Measurements from ENCODE around the gene OSBPL6.
"Not testable (repeated sequence)": the region's sequence is repeated elsewhere in the genome, so short reads cannot be mapped to it uniquely, and the experiment has no call there.

Gene OSBPL6

DNA sequence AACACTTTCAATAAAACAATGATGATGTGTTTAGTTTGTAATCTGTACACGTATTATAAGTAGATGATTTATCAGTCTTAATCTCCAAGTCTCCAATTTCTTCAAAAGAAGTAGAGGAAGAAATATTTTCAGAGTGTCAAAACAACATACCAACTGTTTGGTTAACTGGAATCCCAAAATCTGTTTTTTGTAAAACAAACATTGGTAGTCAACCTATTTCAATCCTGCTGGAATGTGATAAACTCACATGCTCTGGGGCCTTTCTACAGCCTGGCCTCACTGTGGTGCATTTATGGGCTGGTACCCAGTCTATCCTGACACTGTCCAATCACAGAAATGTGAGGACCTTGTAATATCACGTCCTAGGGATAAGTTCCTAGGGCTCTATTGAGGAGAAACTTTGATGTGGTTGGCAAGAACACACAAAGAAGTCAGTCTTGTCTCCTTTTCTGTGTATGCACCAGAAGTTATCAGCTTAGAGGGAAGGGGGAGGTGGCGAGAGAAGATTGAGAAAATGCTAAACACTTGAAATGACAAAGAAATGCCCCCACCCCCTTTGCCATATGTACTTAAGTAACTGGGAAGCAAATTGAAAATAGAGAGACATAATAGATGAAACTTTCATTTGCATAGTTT lies 209.5 kb downstream of the OSBPL6 start:
- DNase-seq: no peak

- DNase-seq: no peak
Measured at GRCh38 chr2:178404368-178404767, 210.1 kb downstream of the OSBPL6 start.

- DNase-seq: no peak
Measured at GRCh38 chr2:178409261-178409660, 214.9 kb downstream of the OSBPL6 start.

- DNase-seq: no peak
Measured at GRCh38 chr2:178412047-178412446, 217.7 kb downstream of the OSBPL6 start.

DNA sequence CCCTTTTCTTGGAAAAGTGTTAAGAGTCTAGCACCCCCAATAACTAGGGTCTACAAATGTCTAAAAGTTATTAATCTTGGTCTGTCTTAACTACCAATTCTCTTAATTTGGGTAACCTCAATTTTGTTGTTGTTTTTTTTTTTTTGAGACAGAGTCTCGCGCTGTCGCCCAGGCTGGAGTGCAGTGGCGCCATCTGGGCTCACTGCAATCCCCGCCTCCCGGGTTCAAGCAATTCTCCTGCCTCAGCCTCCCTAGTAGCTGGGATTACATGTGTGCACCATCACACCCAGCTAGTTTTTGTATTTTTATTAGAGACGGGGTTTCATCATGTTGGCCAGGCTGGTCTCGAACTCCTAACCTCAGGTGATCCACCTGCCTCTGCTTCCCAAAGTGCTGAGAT lies 218.1 kb downstream of the OSBPL6 start:
- DNase-seq: not testable (repeated sequence)

GRCh38 chr2:178413472-178414265 lies 219.4 kb downstream of the OSBPL6 start:
- peak in 13 of 14 donors; percentile 2 to 78 (median 52) for DNase-seq

- DNase-seq: peak; percentile 10 to 89 (median 76)
Measured at GRCh38 chr2:178414266-178415247, 220.2 kb downstream of the OSBPL6 start.

- DNase-seq: no peak
Measured at GRCh38 chr2:178415979-178416378, 221.7 kb downstream of the OSBPL6 start.

- DNase-seq: no peak
Measured at GRCh38 chr2:178417916-178418315, 223.6 kb downstream of the OSBPL6 start.

DNA sequence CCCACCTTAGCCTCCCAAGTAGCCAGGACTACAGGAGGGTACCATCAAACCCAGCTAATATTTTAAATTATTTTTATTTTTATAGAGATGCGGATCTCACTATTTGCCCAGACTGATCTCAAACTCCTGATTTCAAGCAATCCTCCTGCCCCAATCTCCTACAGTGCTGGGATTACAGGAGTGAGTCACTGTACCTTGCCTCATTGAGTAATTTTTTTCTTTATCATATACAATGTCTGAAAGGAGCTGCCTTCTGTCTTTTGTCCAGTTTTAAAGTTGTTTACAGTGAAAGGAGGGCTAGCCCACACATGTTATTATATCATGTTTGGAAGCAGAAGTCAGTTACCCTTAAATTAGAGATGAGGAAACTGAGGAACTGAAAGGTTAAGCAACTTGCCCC lies 224.1 kb downstream of the OSBPL6 start:
- no peak for DNase-seq

DNA sequence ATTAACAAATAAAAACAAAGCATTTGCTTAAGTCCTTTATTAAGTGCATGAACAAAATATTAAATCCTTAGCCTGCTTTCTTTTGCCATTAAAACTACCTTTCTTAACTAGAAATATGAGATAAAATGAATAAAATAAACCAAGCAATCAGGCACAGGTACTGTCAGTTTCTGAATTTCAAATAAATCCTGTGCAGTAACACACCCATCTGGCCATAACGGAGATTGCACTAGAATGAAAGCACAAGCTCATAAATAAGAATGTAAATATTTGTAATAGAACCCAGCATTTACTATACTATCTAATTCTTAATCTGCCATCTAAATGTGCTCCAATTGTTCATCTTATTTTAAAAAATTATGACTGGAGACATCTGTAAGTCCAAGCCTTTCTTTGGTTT lies 224.8 kb downstream of the OSBPL6 start:
- no peak for DNase-seq

- no peak for DNase-seq
Measured at GRCh38 chr2:178420463-178420999, 226.2 kb downstream of the OSBPL6 start.

DNA sequence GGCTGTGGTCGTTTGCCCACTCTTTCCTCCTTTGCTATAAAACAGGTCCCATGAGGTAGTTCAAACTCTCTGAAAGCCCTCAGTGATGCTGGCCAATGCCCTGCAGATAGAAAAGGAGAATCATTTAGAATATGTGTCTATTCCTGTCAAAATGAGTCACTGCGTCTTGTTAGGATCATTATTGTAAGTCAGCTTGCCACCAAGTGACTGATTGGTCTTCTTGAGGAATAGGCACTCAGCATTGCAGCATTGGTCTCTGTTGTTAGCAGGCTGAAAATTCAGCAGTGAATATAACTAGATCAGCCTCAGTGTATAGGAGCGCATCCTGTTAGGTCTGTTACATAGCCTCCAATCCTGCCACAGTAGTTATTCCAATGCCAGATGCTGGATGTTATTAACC lies 227.8 kb downstream of the OSBPL6 start:
- DNase-seq: no peak

DNA sequence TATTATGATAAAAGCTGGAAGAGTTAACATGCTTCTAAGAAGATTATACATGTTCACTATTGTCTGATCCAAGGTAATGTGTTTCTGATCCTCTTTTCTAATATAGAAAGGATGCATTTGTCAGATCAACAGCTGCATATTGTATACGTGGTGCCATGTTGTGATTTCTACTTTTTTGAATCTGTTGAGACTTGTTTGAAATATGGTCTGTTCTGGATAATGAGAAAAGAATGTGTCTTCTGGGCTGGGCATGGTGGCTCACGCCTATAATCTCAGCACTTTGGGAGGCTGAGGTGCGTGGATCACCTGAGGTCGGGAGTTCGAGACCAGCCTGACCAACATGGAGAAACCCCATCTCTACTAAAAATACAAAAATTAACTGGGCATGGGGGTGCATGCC lies 229.4 kb downstream of the OSBPL6 start:
- DNase-seq: not testable (repeated sequence)

GRCh38 chr2:178425255-178425827 lies 231.0 kb downstream of the OSBPL6 start:
- DNase-seq: no peak

DNA sequence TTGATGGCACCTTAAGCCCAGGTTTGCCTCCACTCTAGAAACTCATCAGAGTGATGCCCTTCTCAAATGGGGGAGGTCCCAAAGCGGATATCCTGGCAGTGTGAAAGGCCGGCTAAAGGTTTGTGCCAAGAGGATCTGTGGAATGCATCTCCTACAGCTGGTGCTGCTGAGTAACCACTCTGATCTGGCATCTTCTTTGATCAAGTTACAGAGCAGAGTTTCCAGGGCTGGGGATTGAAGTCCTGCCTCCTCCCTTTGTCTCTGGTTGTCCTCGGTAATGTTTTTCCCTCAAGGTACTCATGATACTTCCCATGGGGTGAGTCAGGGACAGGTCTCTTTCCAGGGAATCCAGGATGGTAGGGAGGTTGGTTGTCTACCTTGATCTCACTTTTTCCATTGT lies 232.1 kb downstream of the OSBPL6 start:
- no peak for DNase-seq

DNA sequence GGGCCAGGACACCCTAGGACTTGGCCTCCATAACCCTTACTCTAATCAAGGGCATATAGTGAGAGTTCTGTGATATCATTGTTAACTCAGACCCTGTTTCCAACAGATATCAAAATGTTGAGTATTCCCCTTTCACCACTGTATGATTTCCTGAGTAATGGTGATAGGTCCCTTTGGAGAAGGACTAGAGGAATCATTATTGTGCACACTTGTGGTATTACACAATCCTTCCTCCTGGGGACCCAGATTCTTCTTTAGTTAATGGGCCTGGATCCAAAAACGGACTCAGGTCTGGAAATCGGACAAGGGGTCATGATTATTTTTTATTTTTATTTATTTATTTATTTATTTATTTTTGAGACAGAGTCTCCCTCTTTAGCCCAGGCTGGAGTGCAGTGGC lies 233.1 kb downstream of the OSBPL6 start:
- no peak for DNase-seq

- no peak for DNase-seq
Measured at GRCh38 chr2:178428396-178428806, 234.1 kb downstream of the OSBPL6 start.

DNA sequence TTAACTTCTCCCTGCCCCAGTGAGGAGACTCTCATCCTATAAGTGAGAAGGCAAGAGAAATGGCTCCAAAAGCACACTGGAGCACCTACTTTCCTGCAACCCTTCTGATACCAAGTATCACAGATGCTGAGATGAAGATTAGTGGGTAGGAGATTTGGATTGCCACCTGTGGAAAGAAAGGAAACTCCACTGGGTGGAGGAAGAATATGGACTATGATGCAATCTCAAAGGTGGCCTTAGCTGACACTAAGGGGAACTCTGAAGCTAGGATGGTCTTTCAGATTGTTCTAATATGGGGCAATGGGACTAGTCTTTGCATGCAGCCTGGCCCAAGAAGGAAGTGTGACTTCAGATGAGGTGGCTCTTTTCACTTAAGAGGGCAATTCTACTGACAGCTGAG lies 235.0 kb downstream of the OSBPL6 start:
- DNase-seq: no peak

DNA sequence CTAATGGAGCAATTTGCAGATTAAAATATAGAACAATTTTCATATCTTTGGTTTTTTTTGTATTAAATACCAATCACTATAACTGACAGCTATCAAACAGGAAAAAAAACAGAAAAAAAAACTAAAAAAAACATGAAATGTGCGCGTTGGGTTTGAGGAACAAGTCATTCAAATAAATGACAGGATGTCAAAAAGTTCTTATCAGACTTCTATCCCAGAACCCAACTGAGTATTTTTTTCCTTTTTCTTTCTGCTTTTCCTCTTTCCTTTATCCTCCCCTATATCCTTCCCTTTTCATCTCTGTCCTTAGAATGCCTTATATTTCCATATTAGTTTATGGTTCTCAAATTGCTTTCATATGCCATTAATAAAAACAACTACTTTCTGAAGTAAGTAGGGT lies 242.3 kb downstream of the OSBPL6 start:
- DNase-seq: no peak

DNA sequence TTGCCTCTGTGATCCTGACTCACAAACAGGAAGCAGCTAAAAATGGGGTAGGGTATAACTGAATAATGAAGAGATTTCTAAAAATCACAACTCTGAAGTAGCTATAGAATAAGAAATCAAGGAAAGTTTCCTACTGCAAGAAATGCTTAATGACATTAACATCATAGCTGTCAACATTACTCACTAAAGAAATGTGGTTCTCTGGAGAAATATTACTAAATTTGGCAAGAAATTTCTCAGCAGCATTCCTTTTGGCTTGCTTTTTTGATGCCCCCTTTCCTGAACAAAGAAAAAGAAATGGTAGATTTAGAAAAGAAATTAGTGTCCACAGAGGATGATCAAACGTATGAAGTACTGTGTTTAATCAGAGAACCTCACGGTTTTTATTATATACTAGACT lies 247.1 kb downstream of the OSBPL6 start:
- DNase-seq: no peak

- DNase-seq: no peak
Measured at GRCh38 chr2:178448968-178449661, 254.8 kb downstream of the OSBPL6 start.
